ENCODE data around the gene HRH2.
A peak's percentile ranks its signal among the peaks of the same experiment; 100 is the strongest.
"Not testable (repeated sequence)": the region's sequence is repeated elsewhere in the genome, so short reads cannot be mapped to it uniquely, and the experiment has no call there.

The HRH2 gene, protein sequence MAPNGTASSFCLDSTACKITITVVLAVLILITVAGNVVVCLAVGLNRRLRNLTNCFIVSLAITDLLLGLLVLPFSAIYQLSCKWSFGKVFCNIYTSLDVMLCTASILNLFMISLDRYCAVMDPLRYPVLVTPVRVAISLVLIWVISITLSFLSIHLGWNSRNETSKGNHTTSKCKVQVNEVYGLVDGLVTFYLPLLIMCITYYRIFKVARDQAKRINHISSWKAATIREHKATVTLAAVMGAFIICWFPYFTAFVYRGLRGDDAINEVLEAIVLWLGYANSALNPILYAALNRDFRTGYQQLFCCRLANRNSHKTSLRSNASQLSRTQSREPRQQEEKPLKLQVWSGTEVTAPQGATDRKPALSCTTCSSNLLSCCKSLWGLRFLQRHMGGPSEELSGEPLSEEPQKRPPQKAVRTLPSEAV

GRCh38 chr5:175657593-175658271 is at the start of gene HRH2:
TSS of gene HRH2 (plus strand) at chr5:175658071. CDS start at chr5:175683234, 25,163 bp downstream.
- H3K4me3 Mint-ChIP-seq: peak within 1 kb of the TSS; percentile 86
- peaks cover 10% of the 10 kb centered on the region for H3K36me3 Mint-ChIP-seq (ENCODE audit: insufficient read depth)
- H3K9me3 Mint-ChIP-seq: no peaks in the 10 kb centered on the region
- H3K27ac Mint-ChIP-seq (ENCODE audit: low read depth): peak within 1 kb of the TSS; percentile 50
- ATAC-seq (replicated peaks; ENCODE audit: extremely low read depth, poor library complexity, severe bottlenecking) (peak; percentile 12), DNase-seq (ENCODE audit: low spot score in 2 of 2) (no peak)
- peaks cover 49% of the 10 kb centered on the region for H3K4me1 Mint-ChIP-seq
- peaks cover 22% of the 10 kb centered on the region for H3K27me3 Mint-ChIP-seq

DNA sequence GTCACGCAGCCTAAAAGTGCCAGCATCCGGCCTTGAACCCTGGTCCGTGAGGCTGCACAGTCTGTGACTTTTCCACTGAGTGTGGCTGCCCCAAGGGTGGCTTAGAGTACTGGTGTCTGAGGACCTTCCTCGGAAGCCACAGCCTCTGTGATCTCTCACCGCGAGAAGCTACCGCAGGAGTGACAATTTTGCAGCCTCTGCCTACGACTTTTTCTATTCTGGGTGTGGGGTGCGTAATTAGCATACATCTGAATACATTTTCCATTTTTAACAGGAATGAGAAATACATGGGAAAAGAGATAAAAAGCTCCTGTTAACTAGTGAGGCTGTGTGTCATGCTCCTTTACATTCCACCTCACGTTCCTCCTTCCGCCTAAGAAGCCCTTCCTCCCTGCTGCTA is 48.3 kb upstream of the HRH2 start:
- peaks cover 69% of the 10 kb centered on the region for H3K27me3 Mint-ChIP-seq
- ATAC-seq (replicated peaks; ENCODE audit: extremely low read depth, poor library complexity, severe bottlenecking): no peak
- H3K36me3 Mint-ChIP-seq (ENCODE audit: insufficient read depth): peaks cover 7% of the 10 kb centered on the region
- peaks cover 3% of the 10 kb centered on the region for H3K9me3 Mint-ChIP-seq
- H3K4me1 Mint-ChIP-seq: peaks cover 4% of the 10 kb centered on the region
- no peak overlapping the region for H3K4me3 Mint-ChIP-seq
- no peak for DNase-seq (ENCODE audit: low spot score in 2 of 2)
- no peak overlapping the region for H3K27ac Mint-ChIP-seq (ENCODE audit: low read depth)

- H3K27me3 Mint-ChIP-seq: peaks cover 64% of the 10 kb centered on the region
- DNase-seq (ENCODE audit: low spot score in 2 of 2): no peak
- H3K9me3 Mint-ChIP-seq: no peaks in the 10 kb centered on the region
- no peak for ATAC-seq (replicated peaks; ENCODE audit: extremely low read depth, poor library complexity, severe bottlenecking)
- H3K27ac Mint-ChIP-seq (ENCODE audit: low read depth): no peak overlapping the region
- peaks cover 7% of the 10 kb centered on the region for H3K36me3 Mint-ChIP-seq (ENCODE audit: insufficient read depth)
- peaks cover 4% of the 10 kb centered on the region for H3K4me1 Mint-ChIP-seq
- H3K4me3 Mint-ChIP-seq: no peak overlapping the region
These were observed 47.5 kb upstream of the HRH2 start for GRCh38 chr5:175610381-175610780.

DNA sequence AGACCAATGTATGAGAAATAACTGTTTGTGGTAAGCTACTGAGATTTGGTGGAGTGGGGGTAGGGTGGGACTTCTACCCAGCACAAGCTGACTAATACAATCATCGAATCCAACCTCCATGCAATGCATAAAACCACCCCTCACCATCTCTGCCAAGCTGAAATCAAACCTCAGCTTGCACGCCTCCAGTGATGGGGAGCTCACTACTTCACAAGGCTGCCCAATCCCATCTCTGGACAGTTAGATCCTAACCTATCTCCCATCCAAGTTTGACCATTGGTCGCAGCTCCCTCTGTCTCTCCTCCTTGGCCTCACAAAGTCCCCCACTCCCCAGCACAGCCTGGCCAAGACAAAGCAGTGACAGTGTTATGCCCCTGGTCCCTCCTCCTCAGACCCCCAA is 47.0 kb upstream of the HRH2 start:
- peaks cover 4% of the 10 kb centered on the region for H3K4me1 Mint-ChIP-seq
- no peaks in the 10 kb centered on the region for H3K9me3 Mint-ChIP-seq
- DNase-seq (ENCODE audit: low spot score in 2 of 2): no peak
- no peak overlapping the region for H3K4me3 Mint-ChIP-seq
- no peak for ATAC-seq (replicated peaks; ENCODE audit: extremely low read depth, poor library complexity, severe bottlenecking)
- no peak overlapping the region for H3K27ac Mint-ChIP-seq (ENCODE audit: low read depth)
- peaks cover 7% of the 10 kb centered on the region for H3K36me3 Mint-ChIP-seq (ENCODE audit: insufficient read depth)
- peaks cover 59% of the 10 kb centered on the region for H3K27me3 Mint-ChIP-seq

DNA sequence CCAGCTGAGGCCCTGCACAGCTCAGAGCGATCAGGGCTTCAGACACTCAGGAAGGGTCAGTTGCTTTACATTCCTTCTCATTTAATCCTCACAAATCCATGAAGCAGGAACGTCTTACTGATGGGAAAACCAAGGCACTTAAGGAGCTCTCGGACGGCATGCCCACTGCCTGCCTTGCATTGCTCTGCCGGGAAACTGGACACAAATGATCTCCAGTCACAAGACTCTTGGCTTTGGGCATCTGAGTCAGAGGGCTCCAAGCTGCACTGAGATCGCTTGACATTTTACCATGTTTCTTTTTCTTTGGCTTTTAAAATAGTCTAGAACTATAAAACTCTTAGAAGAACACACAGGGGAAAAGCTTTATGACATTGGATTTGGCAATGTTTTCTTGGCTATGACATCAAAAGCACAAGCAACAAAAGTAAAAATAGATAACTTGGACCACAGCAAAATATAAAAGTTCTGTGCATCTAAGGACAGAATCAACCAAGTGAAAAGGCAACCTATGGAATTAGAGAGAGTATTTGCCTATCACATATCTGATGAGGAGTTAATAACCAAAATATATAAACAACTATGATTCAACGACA is 43.6 kb upstream of the HRH2 start:
- no peak overlapping the region for H3K4me3 Mint-ChIP-seq
- DNase-seq (ENCODE audit: low spot score in 2 of 2) (no peak), ATAC-seq (replicated peaks; ENCODE audit: extremely low read depth, poor library complexity, severe bottlenecking) (no peak)
- H3K27ac Mint-ChIP-seq (ENCODE audit: low read depth): no peak overlapping the region
- no peaks in the 10 kb centered on the region for H3K9me3 Mint-ChIP-seq
- peaks cover 4% of the 10 kb centered on the region for H3K4me1 Mint-ChIP-seq
- H3K27me3 Mint-ChIP-seq: peaks cover 53% of the 10 kb centered on the region
- H3K36me3 Mint-ChIP-seq (ENCODE audit: insufficient read depth): peaks cover 7% of the 10 kb centered on the region

- ATAC-seq (replicated peaks; ENCODE audit: extremely low read depth, poor library complexity, severe bottlenecking) (no peak), DNase-seq (ENCODE audit: low spot score in 2 of 2) (no peak)
- peaks cover 7% of the 10 kb centered on the region for H3K36me3 Mint-ChIP-seq (ENCODE audit: insufficient read depth)
- H3K4me1 Mint-ChIP-seq: peaks cover under 1% of the 10 kb centered on the region
- no peak overlapping the region for H3K4me3 Mint-ChIP-seq
- H3K27ac Mint-ChIP-seq (ENCODE audit: low read depth): no peak overlapping the region
- peaks cover 47% of the 10 kb centered on the region for H3K27me3 Mint-ChIP-seq
- H3K9me3 Mint-ChIP-seq: no peaks in the 10 kb centered on the region
These were observed 43.0 kb upstream of the HRH2 start for GRCh38 chr5:175614861-175615260.

- DNase-seq (ENCODE audit: low spot score in 2 of 2): no peak
- no peak for ATAC-seq (replicated peaks; ENCODE audit: extremely low read depth, poor library complexity, severe bottlenecking)
- no peaks in the 10 kb centered on the region for H3K4me1 Mint-ChIP-seq
- peaks cover 5% of the 10 kb centered on the region for H3K36me3 Mint-ChIP-seq (ENCODE audit: insufficient read depth)
- no peaks in the 10 kb centered on the region for H3K9me3 Mint-ChIP-seq
- peaks cover 35% of the 10 kb centered on the region for H3K27me3 Mint-ChIP-seq
- no peak overlapping the region for H3K4me3 Mint-ChIP-seq
- no peak overlapping the region for H3K27ac Mint-ChIP-seq (ENCODE audit: low read depth)
These were observed 41.8 kb upstream of the HRH2 start for GRCh38 chr5:175616083-175616482.

DNA sequence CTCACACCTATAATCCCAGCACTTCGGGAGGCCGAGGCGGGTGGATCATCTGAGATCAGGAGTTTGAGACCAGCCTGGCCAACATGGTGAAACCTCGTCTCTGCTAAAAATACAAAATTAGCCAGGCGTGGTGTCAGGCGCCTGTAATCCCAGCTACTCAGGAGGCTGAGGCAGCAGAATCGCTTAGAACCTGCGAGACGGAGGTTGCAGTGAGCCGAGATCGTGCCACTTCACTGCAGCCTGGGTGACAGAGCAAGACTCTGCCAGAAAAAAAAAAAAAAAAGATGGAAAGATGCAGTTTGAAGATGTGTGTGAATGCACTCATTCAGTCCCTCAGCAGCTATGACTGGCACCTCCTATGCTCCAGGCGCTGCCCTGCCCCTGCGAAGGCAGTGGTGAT is 41.3 kb upstream of the HRH2 start:
- not testable (repeated sequence) for DNase-seq (ENCODE audit: low spot score in 2 of 2); ATAC-seq (replicated peaks; ENCODE audit: extremely low read depth, poor library complexity, severe bottlenecking); H3K4me3 Mint-ChIP-seq; H3K9me3 Mint-ChIP-seq; H3K4me1 Mint-ChIP-seq; H3K36me3 Mint-ChIP-seq (ENCODE audit: insufficient read depth); H3K27ac Mint-ChIP-seq (ENCODE audit: low read depth)
- peaks cover 31% of the 10 kb centered on the region for H3K27me3 Mint-ChIP-seq

DNA sequence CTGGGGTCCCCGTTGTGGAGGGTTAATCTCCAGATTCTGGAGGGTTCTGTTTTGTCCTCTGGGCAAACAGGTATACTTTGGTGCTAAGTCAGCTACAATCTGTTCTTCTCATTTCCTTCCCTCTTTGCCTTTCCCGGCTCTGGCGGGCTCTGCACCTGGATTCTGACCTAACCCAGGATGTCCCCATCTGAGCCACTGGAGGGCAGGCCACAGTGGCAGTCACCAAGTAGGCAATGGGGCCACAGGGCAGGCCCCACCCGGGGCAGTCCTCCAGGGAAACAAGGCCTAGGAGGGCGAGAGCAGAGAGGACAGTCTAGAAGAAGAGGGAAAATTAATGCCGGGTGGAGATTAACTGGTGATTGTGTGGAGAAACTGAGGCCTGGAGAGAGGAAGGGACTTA is 40.4 kb upstream of the HRH2 start:
- no peaks in the 10 kb centered on the region for H3K9me3 Mint-ChIP-seq
- H3K4me3 Mint-ChIP-seq: no peak overlapping the region
- H3K4me1 Mint-ChIP-seq: no peaks in the 10 kb centered on the region
- H3K27ac Mint-ChIP-seq (ENCODE audit: low read depth): no peak overlapping the region
- peaks cover 25% of the 10 kb centered on the region for H3K27me3 Mint-ChIP-seq
- peaks cover 5% of the 10 kb centered on the region for H3K36me3 Mint-ChIP-seq (ENCODE audit: insufficient read depth)
- ATAC-seq (replicated peaks; ENCODE audit: extremely low read depth, poor library complexity, severe bottlenecking) (no peak), DNase-seq (ENCODE audit: low spot score in 2 of 2) (no peak)

DNA sequence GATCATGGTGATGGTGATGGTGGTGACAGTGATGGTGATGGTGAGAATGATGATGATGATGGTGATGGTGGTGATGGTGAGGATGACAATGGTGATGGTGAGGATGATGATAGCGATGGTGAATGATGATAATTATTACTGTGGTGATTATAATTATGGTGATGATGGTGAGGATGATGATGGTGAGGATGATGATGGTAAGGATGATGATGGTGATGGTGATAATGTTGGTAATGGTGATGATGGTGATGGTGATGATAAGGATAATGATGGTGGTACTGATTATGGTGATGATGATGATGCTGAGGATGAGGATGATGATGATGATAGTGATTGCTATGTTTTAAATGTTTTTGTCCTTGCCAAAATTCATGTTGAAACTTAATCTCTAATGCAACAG is 37.3 kb upstream of the HRH2 start:
- Mint-ChIP-seq H3K9me3 (peaks cover 3% of the 10 kb centered on the region), H3K4me3 (no peak overlapping the region), H3K4me1 (no peaks in the 10 kb centered on the region), H3K36me3 (ENCODE audit: insufficient read depth) (no peaks in the 10 kb centered on the region), H3K27me3 (no peaks in the 10 kb centered on the region), H3K27ac (ENCODE audit: low read depth) (no peak overlapping the region)
- no peak for ATAC-seq (replicated peaks; ENCODE audit: extremely low read depth, poor library complexity, severe bottlenecking)
- no peak for DNase-seq (ENCODE audit: low spot score in 2 of 2)

GRCh38 chr5:175621971-175622370 is 35.9 kb upstream of the HRH2 start:
- Mint-ChIP-seq H3K9me3 (peaks cover 9% of the 10 kb centered on the region), H3K27ac (ENCODE audit: low read depth) (no peak overlapping the region), H3K36me3 (ENCODE audit: insufficient read depth) (no peaks in the 10 kb centered on the region), H3K4me3 (no peak overlapping the region), H3K27me3 (peaks cover 14% of the 10 kb centered on the region), H3K4me1 (no peaks in the 10 kb centered on the region)
- DNase-seq (ENCODE audit: low spot score in 2 of 2) (no peak), ATAC-seq (replicated peaks; ENCODE audit: extremely low read depth, poor library complexity, severe bottlenecking) (no peak)

DNA sequence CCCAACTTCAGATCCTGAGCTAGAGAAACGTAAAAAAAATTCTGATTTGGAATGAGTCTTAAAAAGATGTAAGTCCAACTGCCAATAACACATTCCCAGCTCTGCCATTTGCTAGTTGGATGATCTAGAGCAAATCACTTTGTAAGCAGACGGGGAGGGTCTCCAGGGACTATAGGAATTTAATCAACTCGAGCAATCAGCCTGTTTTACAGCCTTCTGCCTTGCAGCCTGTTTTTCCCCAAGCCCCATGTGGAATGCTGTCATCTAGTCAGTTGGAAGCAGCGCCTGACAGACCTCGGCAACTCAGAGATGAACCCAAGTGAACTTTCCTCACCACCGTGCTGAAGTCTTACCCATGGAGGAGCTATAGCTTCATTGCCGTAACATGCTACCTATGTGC is 34.8 kb upstream of the HRH2 start:
- Mint-ChIP-seq H3K4me3 (no peak overlapping the region), H3K9me3 (peaks cover 9% of the 10 kb centered on the region), H3K27me3 (peaks cover 25% of the 10 kb centered on the region), H3K27ac (ENCODE audit: low read depth) (no peak overlapping the region), H3K36me3 (ENCODE audit: insufficient read depth) (no peaks in the 10 kb centered on the region), H3K4me1 (no peaks in the 10 kb centered on the region)
- no peak for DNase-seq (ENCODE audit: low spot score in 2 of 2)
- no peak for ATAC-seq (replicated peaks; ENCODE audit: extremely low read depth, poor library complexity, severe bottlenecking)

DNA sequence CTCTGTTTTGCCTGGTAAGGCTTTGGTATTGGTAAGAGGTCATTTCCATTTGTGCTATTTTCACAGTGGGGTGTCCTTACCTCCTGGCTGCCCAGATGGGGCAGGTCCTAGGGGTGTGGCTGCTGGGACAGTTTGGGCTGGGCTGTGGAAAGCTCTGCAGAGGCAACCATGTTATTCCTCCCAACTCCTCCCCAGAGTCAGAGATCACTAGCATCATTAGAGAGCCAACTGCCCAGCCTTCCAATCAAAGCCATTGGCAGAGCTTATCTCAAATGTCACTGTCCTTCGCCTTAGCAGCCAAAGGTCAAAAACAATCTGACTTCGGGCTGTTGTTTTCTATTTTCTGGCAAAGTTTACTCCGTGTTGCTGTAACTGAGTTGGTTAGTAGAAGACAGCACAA is 33.6 kb upstream of the HRH2 start:
- H3K4me3 Mint-ChIP-seq: no peak overlapping the region
- no peaks in the 10 kb centered on the region for H3K4me1 Mint-ChIP-seq
- H3K27me3 Mint-ChIP-seq: peaks cover 28% of the 10 kb centered on the region
- ATAC-seq (replicated peaks; ENCODE audit: extremely low read depth, poor library complexity, severe bottlenecking) (no peak), DNase-seq (ENCODE audit: low spot score in 2 of 2) (no peak)
- no peak overlapping the region for H3K27ac Mint-ChIP-seq (ENCODE audit: low read depth)
- H3K9me3 Mint-ChIP-seq: peaks cover 9% of the 10 kb centered on the region
- H3K36me3 Mint-ChIP-seq (ENCODE audit: insufficient read depth): no peaks in the 10 kb centered on the region
